ENCODE measurements around the gene ERC2.

Gene ERC2

GRCh38 chr3:55934771-55935170 is 533.5 kb downstream of the ERC2 start:
- no peak for TF ChIP-seq CTCF (IDR thresholded peaks at IDR 0.05; ENCODE audit: control insufficient read depth, insufficient read depth, low read depth, low read length, missing control alignments)
- no peak for DNase-seq (ENCODE audit: low read depth)
- H3K4me3 ChIP-seq (ENCODE audit: control insufficient read depth, low read depth, low read length) = no peak overlapping the region

GRCh38 chr3:55929154-55929869 is 539.0 kb downstream of the ERC2 start:
- DNase-seq (ENCODE audit: low read depth) = no peak

GRCh38 chr3:55923626-55924025 is 544.6 kb downstream of the ERC2 start:
- H3K4me3 ChIP-seq (ENCODE audit: control insufficient read depth, low read depth, low read length) = no peak overlapping the region
- DNase-seq (ENCODE audit: low read depth) = no peak
- no peak for TF ChIP-seq CTCF (IDR thresholded peaks at IDR 0.05; ENCODE audit: control insufficient read depth, insufficient read depth, low read depth, low read length, missing control alignments)

More at GRCh38 chr3:55929154-55929869, 539.0 kb downstream of the ERC2 start:
- no peak for TF ChIP-seq CTCF (IDR thresholded peaks at IDR 0.05; ENCODE audit: control insufficient read depth, insufficient read depth, low read depth, low read length, missing control alignments)
- H3K4me3 ChIP-seq (ENCODE audit: control insufficient read depth, low read depth, low read length) = no peak overlapping the region

GRCh38 chr3:55923207-55923606 is 545.1 kb downstream of the ERC2 start:
- no peak overlapping the region for H3K4me3 ChIP-seq (ENCODE audit: control insufficient read depth, low read depth, low read length)
- DNase-seq (ENCODE audit: low read depth) = no peak
- no peak for TF ChIP-seq CTCF (IDR thresholded peaks at IDR 0.05; ENCODE audit: control insufficient read depth, insufficient read depth, low read depth, low read length, missing control alignments)

GRCh38 chr3:55912880-55913279 is 555.4 kb downstream of the ERC2 start:
- no peak for DNase-seq (ENCODE audit: low read depth)
- TF ChIP-seq CTCF (IDR thresholded peaks at IDR 0.05; ENCODE audit: control insufficient read depth, insufficient read depth, low read depth, low read length, missing control alignments) = no peak

GRCh38 chr3:55911266-55911665 is 557.0 kb downstream of the ERC2 start:
- no peak for DNase-seq (ENCODE audit: low read depth)
- TF ChIP-seq CTCF (IDR thresholded peaks at IDR 0.05; ENCODE audit: control insufficient read depth, insufficient read depth, low read depth, low read length, missing control alignments) = no peak
- H3K4me3 ChIP-seq (ENCODE audit: control insufficient read depth, low read depth, low read length) = no peak overlapping the region

More at GRCh38 chr3:55912880-55913279, 555.4 kb downstream of the ERC2 start:
- no peak overlapping the region for H3K4me3 ChIP-seq (ENCODE audit: control insufficient read depth, low read depth, low read length)

All from AG09309 (cell line).